Type B pancreatic cell (in vitro differentiated cells): Measurements from ENCODE around the gene DLX3. TPM values are rescaled to one million over a fixed set of nuclear protein-coding genes. Genes with fewer than 3 reads are reported as not detected.

Experiments used
- DNase-seq: peaks from one replicate; pipeline ENCODE4 v3.0.0; 2021; ENCODE audit warnings: mixed read lengths; ENCODE audit not compliant: unreplicated experiment; ENCODE audit errors: extremely low spot score
- H3K27ac Mint-ChIP-seq: 2 replicates; pipeline ENCODE4 v1.8.0; 2021; ENCODE audit warnings: mild to moderate bottlenecking, mixed read lengths
- H3K27me3 Mint-ChIP-seq: 2 replicates; pipeline ENCODE4 v1.8.0; 2021; ENCODE audit warnings: mixed read lengths
- H3K36me3 Mint-ChIP-seq: 2 replicates; pipeline ENCODE4 v1.8.0; 2021; ENCODE audit warnings: mixed read lengths
- H3K4me1 Mint-ChIP-seq: one replicate; pipeline ENCODE4 v1.8.0; 2021; ENCODE audit warnings: mixed read lengths; ENCODE audit not compliant: unreplicated experiment
- H3K4me3 Mint-ChIP-seq: 2 replicates; pipeline ENCODE4 v1.8.0; 2021; ENCODE audit warnings: mild to moderate bottlenecking, mixed read lengths
- H3K9me3 Mint-ChIP-seq: 2 replicates; pipeline ENCODE4 v1.8.0; 2021; ENCODE audit warnings: mixed read lengths
- CTCF ChIP-seq: fragments of 200-600 bp; sonication (generic); conservative IDR thresholded peaks from 2 replicates; pipeline ENCODE4 v1.5.0; 2021; ENCODE audit warnings: antibody characterized with exemption, mild to moderate bottlenecking
- total RNA-seq: library from RNA; stranded (reverse); gene quantifications from 2 replicates; pipeline ENCODE4 v1.2.1, GENCODE V29; 2021; ENCODE audit warnings: low replicate concordance

Gene DLX3
- total RNA-seq, 1 donor from 2014 or later, result 15.9 TPM

DNA sequence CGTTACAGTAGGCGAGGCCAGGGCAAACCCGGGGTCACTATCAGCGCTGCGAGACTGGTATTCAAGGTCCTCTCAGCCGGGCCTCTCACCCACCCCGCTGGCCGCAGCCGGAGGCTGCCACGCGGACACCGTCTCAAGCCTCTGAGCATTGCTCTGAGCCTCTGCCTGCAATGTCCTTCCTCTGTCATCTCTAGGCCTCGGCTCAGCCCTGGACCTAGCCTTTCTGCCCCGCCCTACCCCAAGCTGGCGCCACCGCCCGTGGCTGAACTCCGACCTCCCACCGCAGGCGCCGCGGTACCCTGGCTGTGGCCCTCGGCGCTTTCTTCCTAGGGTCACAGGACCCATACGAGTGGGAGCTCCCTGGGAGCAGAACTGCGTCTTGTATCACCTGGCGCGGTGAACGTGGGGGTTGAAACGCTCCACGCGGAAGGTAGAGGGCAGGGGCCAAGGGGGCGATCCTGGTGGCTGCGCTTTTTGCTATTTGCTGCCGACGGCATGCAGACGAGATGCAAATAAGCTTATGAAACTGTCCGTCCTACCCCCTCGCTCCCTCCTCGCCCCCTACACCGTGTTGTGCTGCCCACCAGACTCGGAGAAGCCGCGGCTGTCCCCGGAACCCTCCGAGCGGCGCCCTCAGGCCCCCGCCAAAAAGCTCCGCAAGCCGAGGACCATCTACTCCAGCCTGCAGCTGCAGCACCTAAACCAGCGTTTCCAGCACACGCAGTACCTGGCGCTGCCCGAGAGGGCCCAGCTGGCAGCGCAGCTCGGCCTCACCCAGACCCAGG, 22.3 kb downstream of the DLX3 start:
- Mint-ChIP-seq H3K36me3 (peaks cover 2% of the 10 kb centered on the region), H3K4me1 (peaks cover 20% of the 10 kb centered on the region), H3K27ac (no peak overlapping the region), H3K27me3 (peaks cover 91% of the 10 kb centered on the region), H3K9me3 (peaks cover 4% of the 10 kb centered on the region), H3K4me3 (peak overlapping the region; percentile 65)
- no peak for DNase-seq
- peak; percentile 16 for TF ChIP-seq CTCF

- TF ChIP-seq CTCF, result no peak
- H3K4me1 Mint-ChIP-seq, result peaks cover 17% of the 10 kb centered on the region
- peak overlapping the region; percentile 93 for H3K4me3 Mint-ChIP-seq
- no peak for DNase-seq
- peaks cover 4% of the 10 kb centered on the region for H3K9me3 Mint-ChIP-seq
- H3K36me3 Mint-ChIP-seq, result peaks cover 4% of the 10 kb centered on the region
- no peak overlapping the region for H3K27ac Mint-ChIP-seq
- peaks cover 91% of the 10 kb centered on the region for H3K27me3 Mint-ChIP-seq
These were observed 23.1 kb downstream of the DLX3 start for GRCh38 chr17:49971848-49972485.

DNA sequence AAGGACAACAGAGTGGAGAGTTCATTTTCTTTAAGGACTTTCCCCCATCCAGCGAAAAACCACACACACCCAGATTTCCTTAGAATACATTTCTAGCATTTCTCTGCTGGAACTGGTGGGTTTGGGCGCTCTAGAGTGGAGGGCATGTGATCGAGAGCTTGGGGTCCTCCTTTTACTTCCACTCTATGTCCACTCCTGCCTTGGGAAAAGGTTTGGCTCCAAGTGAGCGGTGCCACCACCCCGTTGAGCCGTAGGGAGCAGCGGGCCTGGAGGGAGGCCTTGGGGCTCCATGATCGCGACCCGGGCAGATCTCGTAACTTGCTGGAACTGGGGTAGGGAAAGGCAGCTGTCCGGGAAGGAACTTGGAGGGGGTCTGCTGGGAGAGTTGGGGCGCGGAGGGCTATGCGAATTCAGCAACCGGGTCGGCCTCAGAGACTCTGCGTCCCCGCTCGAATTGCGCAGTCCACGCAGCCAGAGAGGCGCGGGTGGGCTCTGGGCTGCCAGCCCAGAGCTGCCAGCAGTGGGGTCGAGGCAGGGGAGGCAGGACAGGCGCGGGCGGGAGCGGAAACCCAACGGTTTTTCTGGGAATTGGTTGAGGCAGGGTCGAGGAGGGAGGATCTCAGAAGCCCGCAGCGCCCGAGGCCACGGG, 23.7 kb downstream of the DLX3 start:
- H3K27me3 Mint-ChIP-seq, result peaks cover 92% of the 10 kb centered on the region
- peaks cover 12% of the 10 kb centered on the region for H3K4me1 Mint-ChIP-seq
- TF ChIP-seq CTCF, result no peak
- H3K27ac Mint-ChIP-seq, result peak overlapping the region; percentile 52
- H3K36me3 Mint-ChIP-seq, result peaks cover 7% of the 10 kb centered on the region
- H3K4me3 Mint-ChIP-seq, result peak overlapping the region; percentile 93
- no peak for DNase-seq
- H3K9me3 Mint-ChIP-seq, result peaks cover 4% of the 10 kb centered on the region

GRCh38 chr17:49970498-49970897, 24.5 kb downstream of the DLX3 start:
- peaks cover 95% of the 10 kb centered on the region for H3K27me3 Mint-ChIP-seq
- H3K27ac Mint-ChIP-seq, result peak overlapping the region; percentile 52
- peaks cover 7% of the 10 kb centered on the region for H3K36me3 Mint-ChIP-seq
- peaks cover 4% of the 10 kb centered on the region for H3K9me3 Mint-ChIP-seq
- no peak for DNase-seq
- no peak for TF ChIP-seq CTCF
- peak overlapping the region; percentile 93 for H3K4me3 Mint-ChIP-seq
- H3K4me1 Mint-ChIP-seq, result peaks cover 7% of the 10 kb centered on the region

GRCh38 chr17:49969795-49970389, 25.1 kb downstream of the DLX3 start:
- DNase-seq, result no peak
- Mint-ChIP-seq H3K9me3 (peaks cover 4% of the 10 kb centered on the region), H3K36me3 (peaks cover 10% of the 10 kb centered on the region), H3K4me3 (peak overlapping the region; percentile 93), H3K4me1 (peaks cover 8% of the 10 kb centered on the region), H3K27me3 (peaks cover 95% of the 10 kb centered on the region), H3K27ac (peak overlapping the region; percentile 52)
- TF ChIP-seq CTCF, result no peak
